H9 (cell line): ENCODE measurements around the gene JARID2. TPM values are rescaled to one million over a fixed set of nuclear protein-coding genes. Genes with fewer than 3 reads are reported as not detected.

ENCODE experiments used
- DNase-seq: peaks from one replicate; pipeline ENCODE4 v3.0.0-alpha.2; 2017
- H2AFZ ChIP-seq: one replicate; pipeline ENCODE4 v1.6.1; 2013; ENCODE audit warnings: mild to moderate bottlenecking, low read length, control low read depth, moderate library complexity
- H2AK5ac ChIP-seq: 2 replicates; pipeline ENCODE4 v1.6.1; 2013; ENCODE audit warnings: low read length, control low read depth, mixed read lengths; ENCODE audit not compliant: insufficient read length
- H2BK120ac ChIP-seq: one replicate; pipeline ENCODE4 v1.6.1; 2013; ENCODE audit warnings: low read depth, mild to moderate bottlenecking, low read length, control low read depth, inconsistent platforms; ENCODE audit not compliant: poor library complexity, severe bottlenecking
- H2BK12ac ChIP-seq: 2 replicates; pipeline ENCODE4 v1.6.1; 2013; ENCODE audit warnings: low read length, control low read depth, mixed read lengths, low read depth; ENCODE audit not compliant: insufficient read length
- H2BK15ac ChIP-seq: 2 replicates; pipeline ENCODE4 v1.6.1; 2013; ENCODE audit warnings: low read depth, low read length, control low read depth
- H2BK20ac ChIP-seq: one replicate; pipeline ENCODE4 v1.6.1; 2013; ENCODE audit warnings: low read depth, mild to moderate bottlenecking, low read length, control low read depth, inconsistent platforms; ENCODE audit not compliant: poor library complexity, severe bottlenecking
- H2BK5ac ChIP-seq: 2 replicates; pipeline ENCODE4 v1.6.1; 2013; ENCODE audit warnings: low read length, control low read depth, mixed read lengths; ENCODE audit not compliant: insufficient read length
- H3K14ac ChIP-seq: 2 replicates; pipeline ENCODE4 v1.6.1; 2013; ENCODE audit warnings: low read length, control low read depth; ENCODE audit not compliant: insufficient read depth
- H3K18ac ChIP-seq: 2 replicates; pipeline ENCODE4 v1.6.1; 2013; ENCODE audit warnings: low read depth, mild to moderate bottlenecking, mixed read lengths, low read length, control low read depth; ENCODE audit not compliant: insufficient read length
- H3K23ac ChIP-seq: 2 replicates; pipeline ENCODE4 v1.6.1; 2013; ENCODE audit warnings: low read length, control low read depth, mixed read lengths, low read depth; ENCODE audit not compliant: insufficient read length
- H3K23me2 ChIP-seq: 2 replicates; pipeline ENCODE4 v1.6.1; 2013; ENCODE audit warnings: low read depth, mild to moderate bottlenecking, mixed read lengths, low read length, control low read depth; ENCODE audit not compliant: insufficient read length, poor library complexity, severe bottlenecking
- H3K27ac ChIP-seq: 2 replicates; pipeline ENCODE4 v1.5.1; 2013; ENCODE audit warnings: low read length, control low read depth, mixed read lengths, low read depth; ENCODE audit not compliant: insufficient read length
- H3K27me3 ChIP-seq: 2 replicates; pipeline ENCODE4 v1.6.1; 2013; ENCODE audit warnings: low read length, control low read depth, inconsistent platforms; ENCODE audit not compliant: insufficient read depth
- H3K4ac ChIP-seq: 2 replicates; pipeline ENCODE4 v1.6.1; 2013; ENCODE audit warnings: low read depth, mild to moderate bottlenecking, control low read depth, inconsistent platforms, low read length, moderate library complexity
- H3K4me1 ChIP-seq: 2 replicates; pipeline ENCODE4 v1.6.1; 2013; ENCODE audit warnings: low read length, control low read depth, inconsistent platforms; ENCODE audit not compliant: insufficient read depth
- H3K4me2 ChIP-seq: 2 replicates; pipeline ENCODE4 v1.6.1; 2013; ENCODE audit warnings: low read length, control low read depth, mixed read lengths; ENCODE audit not compliant: insufficient read length, insufficient read depth
- H3K56ac ChIP-seq: 2 replicates; pipeline ENCODE4 v1.6.1; 2013; ENCODE audit warnings: low read depth, mild to moderate bottlenecking, mixed read lengths, low read length, control low read depth; ENCODE audit not compliant: insufficient read length
- H3K79me1 ChIP-seq: 2 replicates; pipeline ENCODE4 v1.6.1; 2013; ENCODE audit warnings: low read depth, mild to moderate bottlenecking, moderate library complexity, low read length, control low read depth, inconsistent platforms; ENCODE audit not compliant: insufficient read depth, poor library complexity, severe bottlenecking
- H3K79me2 ChIP-seq: 2 replicates; pipeline ENCODE4 v1.6.1; 2013; ENCODE audit warnings: low read length, control low read depth, inconsistent platforms; ENCODE audit not compliant: insufficient read depth
- H3K9ac ChIP-seq: 2 replicates; pipeline ENCODE4 v1.6.1; 2013; ENCODE audit warnings: low read length, control low read depth, mixed read lengths; ENCODE audit not compliant: insufficient read length; ENCODE audit errors: extremely low read depth
- H3K9me3 ChIP-seq: one replicate; pipeline ENCODE4 v1.6.1; 2013; ENCODE audit warnings: low read depth, low read length, inconsistent platforms; ENCODE audit not compliant: control insufficient read depth
- H3T11ph ChIP-seq: one replicate; pipeline ENCODE4 v1.6.1; 2013; ENCODE audit warnings: mild to moderate bottlenecking, low read length, control low read depth, inconsistent platforms
- H4K20me1 ChIP-seq: one replicate; pipeline ENCODE4 v1.6.1; 2013; ENCODE audit not compliant: control insufficient read depth, insufficient read length, insufficient read depth
- H4K5ac ChIP-seq: 2 replicates; pipeline ENCODE4 v1.6.1; 2013; ENCODE audit warnings: low read depth, mild to moderate bottlenecking, mixed read lengths, low read length, control low read depth; ENCODE audit not compliant: insufficient read length
- H4K8ac ChIP-seq: replicated peaks from 2 replicates; pipeline ENCODE4 v1.6.1; 2013; ENCODE audit warnings: low read length, control low read depth, mixed read lengths, low read depth; ENCODE audit not compliant: insufficient read length
- H4K91ac ChIP-seq: 2 replicates; pipeline ENCODE4 v1.6.1; 2013; ENCODE audit warnings: low read depth, mild to moderate bottlenecking, moderate library complexity, mixed read lengths, low read length, control low read depth; ENCODE audit not compliant: insufficient read length
- H3K27ac Mint-ChIP-seq, 3 experiments: 2 replicates in 2 of 3; 3 replicates in 1 of 3; pipeline ENCODE4 v1.8.0; 2020 to 2021; ENCODE audit warnings: mixed read lengths in 3 of 3, mild to moderate bottlenecking in 1 of 3, moderate library complexity in 1 of 3
- H3K27me3 Mint-ChIP-seq: 2 replicates; pipeline ENCODE4 v1.8.0; 2021; ENCODE audit warnings: low read depth, mild to moderate bottlenecking, moderate library complexity, mixed read lengths
- H3K36me3 Mint-ChIP-seq, 3 experiments: 2 replicates in 2 of 3; 3 replicates in 1 of 3; pipeline ENCODE4 v1.8.0; 2020 to 2021; ENCODE audit warnings: low read depth in 3 of 3, mixed read lengths in 3 of 3; ENCODE audit not compliant: insufficient read depth in 1 of 3
- H3K4me1 Mint-ChIP-seq, 2 experiments: 2 replicates each; pipeline ENCODE4 v1.8.0; 2020; ENCODE audit warnings: mixed read lengths in 2 of 2
- H3K4me3 Mint-ChIP-seq, 2 experiments: 2 replicates in 1 of 2; 3 replicates in 1 of 2; pipeline ENCODE4 v1.8.0; 2020 to 2021; ENCODE audit warnings: mild to moderate bottlenecking in 2 of 2, mixed read lengths in 2 of 2, moderate library complexity in 1 of 2
- H3K9me3 Mint-ChIP-seq, 2 experiments: 2 replicates in 1 of 2; 3 replicates in 1 of 2; pipeline ENCODE4 v1.8.0; 2020; ENCODE audit warnings: mild to moderate bottlenecking in 2 of 2, mixed read lengths in 2 of 2, moderate library complexity in 1 of 2
- WGBS: extraction: QIAGEN DNeasy Blood & Tissue Kit; methylation state at CpG from one replicate; pipeline ENCODE4 v1.1.7; 2013; ENCODE audit warnings: missing lambda C conversion rate, low lambda C conversion rate, mixed read lengths; ENCODE audit not compliant: insufficient read length; ENCODE audit errors: extremely low coverage; 5-methylcytosine and 5-hydroxymethylcytosine counted together
- total RNA-seq: library from RNA; stranded (reverse); gene quantifications from 2 replicates; pipeline ENCODE4 v1.2.1, GENCODE V29; 2021
- TF ChIP-seq, protein P1 (sequence below): fragments of 200-600 bp; sonication (generic); conservative IDR thresholded peaks from 3 replicates; pipeline ENCODE4 v1.8.0; 2021; ENCODE audit warnings: antibody characterized with exemption, mild to moderate bottlenecking

JARID2 gene
- total RNA-seq, 1 experiment from 2014 or later: 174 TPM

- peaks cover 11 to 14% of the 10 kb centered on the region in 2 experiments for H3K4me1 Mint-ChIP-seq
- Histone ChIP-seq H3K56ac (no peak overlapping the region), H3K23me2 (no peaks in the 10 kb centered on the region), H3K9me3 (no peaks in the 10 kb centered on the region), H2BK12ac (no peak overlapping the region), H2AK5ac (no peak overlapping the region), H4K20me1 (peaks cover 3% of the 10 kb centered on the region), H3K27me3 (no peaks in the 10 kb centered on the region), H2AFZ (no peak overlapping the region), H2BK5ac (no peak overlapping the region), H3K79me1 (peaks cover 11% of the 10 kb centered on the region), H4K5ac (no peak overlapping the region), H3K4me1 (no peaks in the 10 kb centered on the region), H3K14ac (no peak overlapping the region), H3K23ac (no peak overlapping the region), H2BK120ac (no peak overlapping the region), H2BK20ac (no peak overlapping the region), H3K18ac (no peak overlapping the region), H4K8ac (no peak overlapping the region), H3K4ac (no peak overlapping the region), H3K9ac (no peak overlapping the region), H3K27ac (no peak overlapping the region), H3K4me2 (no peak overlapping the region), H4K91ac (no peak overlapping the region), H2BK15ac (no peak overlapping the region), H3T11ph (no peak overlapping the region), H3K79me2 (peaks cover 18% of the 10 kb centered on the region; the same call in 1 of the 2 replicates)
- TF ChIP-seq, protein P1, sequence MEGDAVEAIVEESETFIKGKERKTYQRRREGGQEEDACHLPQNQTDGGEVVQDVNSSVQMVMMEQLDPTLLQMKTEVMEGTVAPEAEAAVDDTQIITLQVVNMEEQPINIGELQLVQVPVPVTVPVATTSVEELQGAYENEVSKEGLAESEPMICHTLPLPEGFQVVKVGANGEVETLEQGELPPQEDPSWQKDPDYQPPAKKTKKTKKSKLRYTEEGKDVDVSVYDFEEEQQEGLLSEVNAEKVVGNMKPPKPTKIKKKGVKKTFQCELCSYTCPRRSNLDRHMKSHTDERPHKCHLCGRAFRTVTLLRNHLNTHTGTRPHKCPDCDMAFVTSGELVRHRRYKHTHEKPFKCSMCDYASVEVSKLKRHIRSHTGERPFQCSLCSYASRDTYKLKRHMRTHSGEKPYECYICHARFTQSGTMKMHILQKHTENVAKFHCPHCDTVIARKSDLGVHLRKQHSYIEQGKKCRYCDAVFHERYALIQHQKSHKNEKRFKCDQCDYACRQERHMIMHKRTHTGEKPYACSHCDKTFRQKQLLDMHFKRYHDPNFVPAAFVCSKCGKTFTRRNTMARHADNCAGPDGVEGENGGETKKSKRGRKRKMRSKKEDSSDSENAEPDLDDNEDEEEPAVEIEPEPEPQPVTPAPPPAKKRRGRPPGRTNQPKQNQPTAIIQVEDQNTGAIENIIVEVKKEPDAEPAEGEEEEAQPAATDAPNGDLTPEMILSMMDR: no peak
- no peak overlapping the region for H3K4me3 Mint-ChIP-seq
- no CpG with 5 or more reads among the region's 38 CpGs for WGBS
- H3K36me3 Mint-ChIP-seq: peaks cover 81 to 99% (median 98%) of the 10 kb centered on the region in 3 experiments
- DNase-seq: no peak
- peak overlapping the region; percentile 50 to 87 (median 61); a peak in 4 of 7 replicates for H3K27ac Mint-ChIP-seq
- H3K9me3 Mint-ChIP-seq: no peaks in the 10 kb centered on the region
- H3K27me3 Mint-ChIP-seq: no peaks in the 10 kb centered on the region; the same call in 1 of the 2 replicates
Observed at GRCh38 chr6:15500901-15501825, 255.3 kb downstream of the JARID2 start.
